Bronchial epithelial cell (primary cell): Measurements from ENCODE around the gene MCM9. TPM values are rescaled to one million over a fixed set of nuclear protein-coding genes. Genes with fewer than 3 reads are reported as not detected.

ENCODE experiments used
- DNase-seq: peaks from one replicate; pipeline ENCODE4 v3.0.0-alpha.2; 2010; ENCODE audit warnings: low read depth
- FAIRE-seq: peaks from 2 replicates; lab custom pipeline; 2011; peaks lifted over from hg19 to GRCh38; lab: Jason Lieb, UNC
- H3K27me3 ChIP-seq: 2 replicates; pipeline ENCODE4 v1.5.1; 2011; ENCODE audit warnings: low read length; ENCODE audit not compliant: control insufficient read depth, insufficient read depth
- H3K36me3 ChIP-seq: 2 replicates; pipeline ENCODE4 v1.5.1; 2011; ENCODE audit warnings: low read length; ENCODE audit not compliant: control insufficient read depth, insufficient read depth
- H3K4me3 ChIP-seq: 2 replicates; pipeline ENCODE4 v1.5.1; 2011; ENCODE audit warnings: mild to moderate bottlenecking, low read depth, low read length, control low read depth
- CTCF ChIP-seq: IDR thresholded peaks from 2 replicates; pipeline ENCODE4 v1.5.1; 2011; ENCODE audit warnings: mild to moderate bottlenecking, moderate library complexity, low read length, control low read depth, inconsistent platforms; ENCODE audit not compliant: insufficient read depth, severe bottlenecking
- total RNA-seq: library from RNA; depleted of rRNA; stranded (reverse); fragments of >200 nt; gene quantifications from 2 replicates; pipeline ENCODE4 v1.2.1, GENCODE V29; 2014

Gene MCM9
- total RNA-seq, 1 donor from 2014 or later, result 9.7 TPM

- H3K36me3 ChIP-seq, result no peaks in the 10 kb centered on the region
- DNase-seq, result peak; percentile 56
- FAIRE-seq, result no peak
- no peak for TF ChIP-seq CTCF
- no peaks in the 10 kb centered on the region for H3K27me3 ChIP-seq
- no peak overlapping the region for H3K4me3 ChIP-seq
These were observed 121.2 kb downstream of the MCM9 start for GRCh38 chr6:118813775-118814174.

GRCh38 chr6:118812970-118813369 lies 122.0 kb downstream of the MCM9 start:
- no peaks in the 10 kb centered on the region for H3K27me3 ChIP-seq
- no peak for TF ChIP-seq CTCF
- H3K36me3 ChIP-seq, result no peaks in the 10 kb centered on the region
- DNase-seq (peak; percentile 48), FAIRE-seq (no peak)
- H3K4me3 ChIP-seq, result no peak overlapping the region

- H3K4me3 ChIP-seq, result no peak overlapping the region
- no peaks in the 10 kb centered on the region for H3K27me3 ChIP-seq
- no peak for TF ChIP-seq CTCF
- no peaks in the 10 kb centered on the region for H3K36me3 ChIP-seq
- FAIRE-seq (peak; percentile 43), DNase-seq (no peak)
These were observed 124.4 kb downstream of the MCM9 start for GRCh38 chr6:118810420-118811027.

- TF ChIP-seq CTCF, result no peak
- no peak for DNase-seq
- H3K27me3 ChIP-seq, result no peaks in the 10 kb centered on the region
- H3K4me3 ChIP-seq, result no peak overlapping the region
- H3K36me3 ChIP-seq, result no peaks in the 10 kb centered on the region
- FAIRE-seq, result no peak
These were observed 125.9 kb downstream of the MCM9 start for GRCh38 chr6:118808793-118809638.

- no peak for DNase-seq
- no peak overlapping the region for H3K4me3 ChIP-seq
- H3K27me3 ChIP-seq, result no peaks in the 10 kb centered on the region
- no peak for FAIRE-seq
- TF ChIP-seq CTCF, result no peak
- no peaks in the 10 kb centered on the region for H3K36me3 ChIP-seq
These were observed 130.9 kb downstream of the MCM9 start for GRCh38 chr6:118804091-118804490.
